NT2/D1 (cell line): ENCODE data around the gene ADIPOQ.

ENCODE experiments used
- SUZ12 ChIP-seq: IDR thresholded peaks from 2 replicates; pipeline ENCODE4 v1.6.1; 2011; ENCODE audit not compliant: insufficient read length, insufficient read depth; ENCODE audit errors: extremely low read depth
- YY1 ChIP-seq: IDR thresholded peaks from 2 replicates; pipeline ENCODE4 v1.6.1; 2011; ENCODE audit not compliant: insufficient read length, insufficient read depth
- ZNF274 ChIP-seq: IDR thresholded peaks from 2 replicates; pipeline ENCODE4 v1.6.1; 2011; ENCODE audit warnings: mild to moderate bottlenecking, low read depth, low read length

DNA sequence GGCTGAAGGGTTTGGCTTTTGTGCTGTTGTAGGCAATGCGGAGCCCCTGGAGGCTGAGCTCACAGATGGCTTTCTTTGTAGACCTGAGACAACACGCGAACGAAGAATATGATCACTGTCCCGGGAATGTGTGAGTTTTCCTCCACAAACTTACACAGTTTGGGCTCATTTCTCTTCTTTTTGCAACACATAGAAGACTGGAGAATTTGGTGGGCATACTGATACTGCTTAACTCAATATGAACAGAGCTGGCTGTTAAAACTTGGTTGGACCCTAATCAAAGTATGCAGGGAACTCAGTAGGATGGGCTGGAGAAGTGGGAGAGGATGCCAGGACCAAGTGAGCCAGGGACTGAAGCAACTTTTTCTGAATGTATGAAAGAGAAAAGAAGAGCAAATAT lies 24.0 kb upstream of the ADIPOQ start:
- TF ChIP-seq ZNF274 = no peak
- TF ChIP-seq SUZ12 = no peak
- no peak for TF ChIP-seq YY1
